Testis (tissue), 3 donors: ENCODE results near the gene UTF1. TPM values are rescaled to one million over a fixed set of nuclear protein-coding genes. Genes with fewer than 3 reads are reported as not detected.

Experiments used
- DNase-seq: peaks from one replicate; pipeline ENCODE4 v3.0.0-alpha.2; 2019
- H3K27ac ChIP-seq, 2 donors: fragments of 200-600 bp; sonication (generic); one replicate each; pipeline ENCODE4 v1.5.1; 2019
- H3K27me3 ChIP-seq: fragments of 200-600 bp; sonication (generic); one replicate; pipeline ENCODE4 v1.5.1; 2019
- H3K36me3 ChIP-seq: fragments of 200-600 bp; sonication (generic); one replicate; pipeline ENCODE4 v1.5.1; 2017; ENCODE audit warnings: low read depth; ENCODE audit errors: missing control alignments
- H3K4me1 ChIP-seq: fragments of 200-600 bp; sonication (generic); one replicate; pipeline ENCODE4 v1.5.1; 2019
- H3K4me3 ChIP-seq, 2 donors: fragments of 200-600 bp; sonication (generic); one replicate each; pipeline ENCODE4 v1.5.1; 2017 to 2019
- H3K9me3 ChIP-seq: fragments of 200-600 bp; sonication (generic); one replicate; pipeline ENCODE4 v1.5.1; 2017
- CTCF ChIP-seq, 3 experiments: fragments of 450-650 bp in 2 of 3; fragments of 200-600 bp in 1 of 3; sonication (generic) in 1 of 3; IDR thresholded peaks; one replicate each; pipeline ENCODE4 v1.5.1; 2016 to 2019; ENCODE audit warnings: antibody characterized with exemption in 3 of 3, mild to moderate bottlenecking in 2 of 3, moderate library complexity in 1 of 3
- POLR2A ChIP-seq: fragments of 450-650 bp; IDR thresholded peaks from one replicate; pipeline ENCODE4 v1.6.1; 2017; ENCODE audit warnings: antibody characterized with exemption, mild to moderate bottlenecking, moderate library complexity
- WGBS, 2 donors: methylation state at CpG; one replicate each; pipeline ENCODE4 v1.1.5; 2018; 5-methylcytosine and 5-hydroxymethylcytosine counted together
- intact Hi-C: fragments of 100-400 bp; cut with DNase I; formaldehyde crosslinking; loops from one replicate; pipeline ENCODE4 v1.15.1; 2023; ENCODE audit warnings: low total_unique reads
- polyA plus RNA-seq: library from polyadenylated mRNA; stranded (reverse); fragments of 350-450 nt; fragmentation: Illumina TruSeq; extraction: RNeasy Lipid Tissue Mini Kit (QIAGEN cat#74804); gene quantifications from one replicate; pipeline ENCODE4 v1.2.3, GENCODE V29; 2014; ENCODE audit warnings: low read depth, low replicate concordance; ENCODE audit not compliant: insufficient read depth
- total RNA-seq, 2 donors: library from RNA; depleted of rRNA; stranded (reverse); fragments of >200 nt; gene quantifications; one replicate each; pipeline ENCODE4 v1.2.3, GENCODE V29; 2016

UTF1 gene
- total and polyA plus RNA-seq, 3 donors from 2014 or later = 5.3 to 18.6 (median 17.2) TPM

- TF ChIP-seq CTCF (IDR thresholded peaks at IDR 0.05) (no peak), POLR2A (no peak)
- intact Hi-C loops = no loop called here
- DNase-seq = no peak
- no peaks in the 10 kb centered on the region for H3K36me3 ChIP-seq
- no peaks in the 10 kb centered on the region for H3K9me3 ChIP-seq
- H3K4me1 ChIP-seq = no peaks in the 10 kb centered on the region
- no peak overlapping the region for H3K27ac ChIP-seq
- no peaks in the 10 kb centered on the region for H3K27me3 ChIP-seq
- H3K4me3 ChIP-seq = no peak overlapping the region
- 93 to 99% methylated on average over 12 to 26 of the region's 26 CpGs for WGBS, 2 donors
Observed at GRCh38 chr10:133198206-133198605, 31.8 kb upstream of the UTF1 start.

- DNase-seq = no peak
- TF ChIP-seq CTCF (IDR thresholded peaks at IDR 0.05) = no peak
- no peak for TF ChIP-seq POLR2A
- 84 to 93% methylated on average over 11 to 54 of the region's 54 CpGs for WGBS, 2 donors
- H3K4me1 ChIP-seq = no peaks in the 10 kb centered on the region
- no peak overlapping the region for H3K27ac ChIP-seq
- no peak overlapping the region for H3K4me3 ChIP-seq
- H3K27me3 ChIP-seq = no peaks in the 10 kb centered on the region
- no peaks in the 10 kb centered on the region for H3K36me3 ChIP-seq
- no peaks in the 10 kb centered on the region for H3K9me3 ChIP-seq
- intact Hi-C loops = no loop called here
Observed at GRCh38 chr10:133198621-133199487, 31.2 kb upstream of the UTF1 start.

- 90 to 92% methylated on average over 9 to 13 of the region's 13 CpGs for WGBS, 2 donors
- no peaks in the 10 kb centered on the region for H3K36me3 ChIP-seq
- no peak overlapping the region for H3K4me3 ChIP-seq
- H3K4me1 ChIP-seq = no peaks in the 10 kb centered on the region
- no peak overlapping the region for H3K27ac ChIP-seq
- H3K9me3 ChIP-seq = no peaks in the 10 kb centered on the region
- TF ChIP-seq CTCF (IDR thresholded peaks at IDR 0.05) = no peak
- TF ChIP-seq POLR2A = no peak
- intact Hi-C loops = no loop called here
- H3K27me3 ChIP-seq = no peaks in the 10 kb centered on the region
- no peak for DNase-seq
Observed at GRCh38 chr10:133199488-133199885, 30.5 kb upstream of the UTF1 start.

GRCh38 chr10:133199992-133200611 is 29.9 kb upstream of the UTF1 start:
- Histone ChIP-seq H3K4me1 (no peaks in the 10 kb centered on the region), H3K27me3 (no peaks in the 10 kb centered on the region), H3K9me3 (no peaks in the 10 kb centered on the region), H3K27ac (no peak overlapping the region), H3K36me3 (no peaks in the 10 kb centered on the region), H3K4me3 (no peak overlapping the region)
- 50 to 82% methylated on average over 2 to 38 of the region's 38 CpGs for WGBS, 2 donors
- no peak for DNase-seq
- TF ChIP-seq POLR2A (no peak), CTCF (IDR thresholded peaks at IDR 0.05) (no peak)
- intact Hi-C loops = no loop called here
